Sigmoid colon (tissue), 4 donors: ENCODE data around the gene NFATC1.

ENCODE experiments used
- CTCF ChIP-seq, 4 experiments: fragments of 450-650 bp in 3 of 4; fragments of 200-600 bp in 1 of 4; IDR thresholded peaks; one replicate each; pipeline ENCODE4 v1.5.1; 2016 to 2019; ENCODE audit warnings: antibody characterized with exemption in 4 of 4, mild to moderate bottlenecking in 3 of 4, moderate library complexity in 2 of 4
- EP300 ChIP-seq, 4 donors: sonication (generic); formaldehyde crosslinking; IDR thresholded peaks; one replicate each; pipeline ENCODE4 v1.6.1; 2017; ENCODE audit warnings: antibody characterized with exemption in 4 of 4
- POLR2A ChIP-seq, 2 donors: fragments of 450-650 bp; IDR thresholded peaks; one replicate each; pipeline ENCODE4 v1.6.1; 2016; ENCODE audit warnings: antibody characterized with exemption in 2 of 2, mild to moderate bottlenecking in 2 of 2, moderate library complexity in 2 of 2
- POLR2AphosphoS5 ChIP-seq, 4 donors: sonication (generic); formaldehyde crosslinking; IDR thresholded peaks; one replicate each; pipeline ENCODE4 v1.6.1; 2017; ENCODE audit warnings: antibody characterized with exemption in 4 of 4

GRCh38 chr18:79489051-79489898 is 93.5 kb downstream of the NFATC1 start:
- TF ChIP-seq POLR2A (IDR thresholded peaks at IDR 0.05): no peak
- no peak for TF ChIP-seq CTCF (IDR thresholded peaks at IDR 0.05)
- no peak for TF ChIP-seq POLR2AphosphoS5 (IDR thresholded peaks at IDR 0.05)
- TF ChIP-seq EP300 (IDR thresholded peaks at IDR 0.05): no peak
